IPS DF 6.9 (cell line): Measurements from ENCODE around the gene NBPF8.
"Not testable (repeated sequence)": the region's sequence is repeated elsewhere in the genome, so short reads cannot be mapped to it uniquely, and the experiment has no call there.

Experiments
- DNase-seq: peaks from one replicate; pipeline ENCODE4 v3.0.0-alpha.2; 2013; ENCODE audit warnings: low read depth, low spot score
- H3K27ac ChIP-seq: one replicate; pipeline ENCODE4 v1.5.1; 2013; ENCODE audit warnings: low read length, control low read depth
- H3K27me3 ChIP-seq: 2 replicates; pipeline ENCODE4 v1.6.1; 2013; ENCODE audit warnings: mild to moderate bottlenecking, low read length; ENCODE audit not compliant: control insufficient read depth, insufficient read depth
- H3K36me3 ChIP-seq: 2 replicates; pipeline ENCODE4 v1.6.1; 2013; ENCODE audit warnings: low read length; ENCODE audit not compliant: control insufficient read depth, insufficient read depth
- H3K4me1 ChIP-seq: 2 replicates; pipeline ENCODE4 v1.6.1; 2013; ENCODE audit warnings: low read length; ENCODE audit not compliant: control insufficient read depth, insufficient read depth
- H3K4me3 ChIP-seq: 2 replicates; pipeline ENCODE4 v1.5.1; 2013; ENCODE audit warnings: mild to moderate bottlenecking, low read length
- H3K9me3 ChIP-seq: 2 replicates; pipeline ENCODE4 v1.6.1; 2013; ENCODE audit warnings: low read length, inconsistent platforms; ENCODE audit not compliant: control insufficient read depth, insufficient read depth
- WGBS: extraction: QIAGEN DNeasy Blood & Tissue Kit; methylation state at CpG from one replicate; pipeline ENCODE4 v1.1.7; 2013; ENCODE audit warnings: mixed read lengths, missing lambda C conversion rate; ENCODE audit not compliant: insufficient read length, insufficient coverage; 5-methylcytosine and 5-hydroxymethylcytosine counted together

The NBPF8 gene

DNA sequence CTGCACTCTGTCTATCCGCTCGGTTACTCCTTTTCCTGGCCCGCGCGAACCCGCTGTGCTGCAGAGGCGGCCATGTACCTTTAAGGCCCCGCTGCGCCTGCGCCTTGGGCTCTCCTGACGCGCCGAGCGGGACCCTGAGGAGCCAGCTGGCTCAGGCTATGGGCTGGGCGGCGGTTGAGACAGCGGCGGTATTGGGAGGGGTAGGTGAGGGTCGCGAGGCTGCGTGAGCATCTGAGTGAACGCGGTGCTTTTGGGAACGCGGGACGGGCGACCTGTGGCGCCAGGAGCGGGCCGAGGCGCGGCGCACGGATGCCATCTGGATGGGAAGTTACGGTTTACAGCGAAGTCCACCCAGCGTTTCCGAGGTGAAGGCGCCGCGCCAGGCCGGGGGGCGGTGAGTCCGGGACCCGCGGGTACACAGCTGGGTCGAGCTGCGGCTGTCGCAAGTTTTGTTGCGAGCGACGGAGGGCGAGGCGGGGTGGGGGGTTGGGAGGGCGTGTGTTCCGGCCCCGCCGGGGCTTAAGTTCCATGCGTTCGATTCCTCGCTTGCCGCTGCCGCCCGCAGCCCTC is at the start of gene NBPF8:
Gene NBPF8, plus strand, starts transcription at position 125 of the 570 bp plus-strand sequence. CDS start 21,488 bp downstream, outside the sequence.
- H3K4me1 ChIP-seq, H3K27ac ChIP-seq, H3K36me3 ChIP-seq, H3K9me3 ChIP-seq, DNase-seq, H3K27me3 ChIP-seq: not testable (repeated sequence)
- no CpG with 5 or more reads among the region's 64 CpGs for WGBS
- H3K4me3 ChIP-seq, result peak within 1 kb of the TSS; percentile 58; the same call in 1 of the 2 replicates

DNA sequence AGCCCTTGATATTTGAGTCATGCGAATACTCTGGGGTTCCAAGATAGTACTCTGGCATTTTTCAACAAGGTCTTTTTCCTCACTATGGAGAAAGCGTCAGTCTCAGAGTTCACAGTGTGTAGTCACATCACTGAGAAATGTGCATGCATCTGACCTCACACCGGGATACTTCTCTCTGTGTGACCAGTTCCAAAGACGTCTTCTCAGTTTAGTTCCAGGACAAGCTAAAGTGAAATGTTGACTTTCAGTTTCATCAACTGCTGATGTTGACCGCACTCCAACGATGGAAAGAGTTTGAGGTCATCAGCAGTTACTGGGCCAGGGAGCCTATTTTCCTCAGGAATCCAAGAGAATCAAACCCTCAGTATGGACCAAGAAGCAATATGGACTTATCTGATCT is 47.1 kb upstream of the NBPF8 start:
- WGBS, result no CpG with 5 or more reads among the region's 6 CpGs
- H3K4me3 ChIP-seq, H3K4me1 ChIP-seq, H3K9me3 ChIP-seq, DNase-seq, H3K27ac ChIP-seq, H3K27me3 ChIP-seq, H3K36me3 ChIP-seq: not testable (repeated sequence)

GRCh38 chr1:120386651-120387050 is 28.2 kb upstream of the NBPF8 start:
- DNase-seq, H3K4me1 ChIP-seq, H3K9me3 ChIP-seq, H3K4me3 ChIP-seq, H3K27me3 ChIP-seq, H3K27ac ChIP-seq, H3K36me3 ChIP-seq: not testable (repeated sequence)
- no CpG with 5 or more reads among the region's 5 CpGs for WGBS

- H3K27me3 ChIP-seq, H3K36me3 ChIP-seq, H3K4me1 ChIP-seq, H3K4me3 ChIP-seq, H3K9me3 ChIP-seq, H3K27ac ChIP-seq: not testable (repeated sequence)
- DNase-seq, result peak; percentile 0
- WGBS, result no CpG with 5 or more reads among the region's 29 CpGs
Observed at GRCh38 chr1:120388597-120389126, 26.2 kb upstream of the NBPF8 start.

- not testable (repeated sequence) for H3K27ac ChIP-seq, H3K9me3 ChIP-seq, DNase-seq, H3K4me1 ChIP-seq, H3K36me3 ChIP-seq, H3K4me3 ChIP-seq, H3K27me3 ChIP-seq
- no CpG with 5 or more reads among the region's 4 CpGs for WGBS
Observed at GRCh38 chr1:120391365-120391764, 23.5 kb upstream of the NBPF8 start.

DNA sequence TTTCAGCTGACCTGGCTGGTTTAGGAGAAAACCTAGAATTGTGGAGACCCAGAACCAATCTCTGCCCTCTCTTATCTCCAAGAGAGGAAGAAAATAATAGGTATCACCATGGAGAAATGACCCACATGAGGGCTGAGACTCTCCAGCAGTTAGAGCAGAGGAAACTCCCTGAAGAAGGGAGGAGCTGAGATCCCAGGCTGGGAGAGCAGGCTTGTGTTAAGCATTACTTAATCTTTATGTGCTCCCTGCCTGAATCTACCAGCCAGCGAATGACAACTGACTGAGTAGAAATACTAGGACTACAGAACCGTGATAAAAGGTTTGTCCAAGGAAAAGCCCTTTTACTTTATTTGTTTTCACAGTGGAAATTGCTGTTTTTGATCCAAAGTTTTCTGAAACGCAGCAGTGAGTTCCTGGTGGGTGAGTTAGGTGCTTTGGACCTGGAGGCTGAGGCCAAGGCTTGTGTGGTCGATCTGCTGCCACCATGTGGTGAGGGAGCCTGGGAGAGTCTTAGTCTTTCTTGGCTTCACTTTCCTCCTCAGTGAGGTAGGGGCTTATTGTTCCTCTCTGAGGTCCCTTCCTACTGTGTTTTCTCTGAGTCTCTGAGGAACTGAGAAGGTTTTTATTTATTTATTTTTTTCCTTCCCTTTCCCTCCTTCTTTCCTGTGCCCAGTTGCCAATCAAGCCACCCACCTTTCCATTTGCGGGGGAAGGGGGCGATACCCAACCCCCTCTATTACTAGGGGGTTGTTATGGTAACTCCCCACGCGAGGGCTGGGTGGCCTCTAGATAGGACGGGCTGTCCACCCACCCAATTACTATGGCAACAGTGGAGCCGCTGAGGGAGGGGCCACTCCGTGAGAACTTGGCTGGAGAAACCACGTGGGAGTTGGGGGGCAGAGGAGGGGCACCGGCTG is 21.3 kb upstream of the NBPF8 start:
- not testable (repeated sequence) for H3K27me3 ChIP-seq, H3K36me3 ChIP-seq, H3K4me3 ChIP-seq, DNase-seq, H3K9me3 ChIP-seq, H3K4me1 ChIP-seq, H3K27ac ChIP-seq
- no CpG with 5 or more reads among the region's 13 CpGs for WGBS

- not testable (repeated sequence) for DNase-seq, H3K9me3 ChIP-seq, H3K27me3 ChIP-seq, H3K4me1 ChIP-seq, H3K27ac ChIP-seq, H3K36me3 ChIP-seq, H3K4me3 ChIP-seq
- WGBS, result no CpG with 5 or more reads among the region's 1 CpG
Observed at GRCh38 chr1:120405348-120405747, 9.5 kb upstream of the NBPF8 start.

GRCh38 chr1:120414451-120414850 is 384 bp upstream of the NBPF8 start:
- H3K27me3 ChIP-seq, DNase-seq, H3K27ac ChIP-seq, H3K36me3 ChIP-seq, H3K4me1 ChIP-seq, H3K4me3 ChIP-seq, H3K9me3 ChIP-seq: not testable (repeated sequence)
- WGBS, result no CpG with 5 or more reads among the region's 16 CpGs

DNA sequence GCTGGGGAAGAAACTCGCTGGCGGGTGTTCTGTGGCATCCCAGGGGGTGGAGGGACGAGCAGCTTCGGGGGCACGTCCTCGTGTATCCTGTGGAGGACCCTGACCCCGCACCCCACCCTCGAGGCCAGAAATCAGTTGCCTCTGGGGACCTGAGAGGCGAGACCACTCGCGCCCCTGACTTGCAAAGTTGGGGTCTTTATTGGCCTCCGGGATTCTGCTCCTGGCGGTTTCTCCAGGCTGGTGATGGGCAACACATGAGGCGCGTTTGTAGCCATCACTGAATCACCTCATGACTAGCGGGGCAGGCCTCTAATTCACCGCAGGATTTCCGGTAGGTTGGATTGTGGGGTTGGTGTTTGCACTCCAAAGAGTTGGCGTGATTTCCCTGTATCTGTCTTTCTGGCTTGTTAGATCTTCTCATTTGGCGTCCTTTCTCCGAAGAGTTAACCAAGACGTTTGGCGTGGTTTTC is 692 bp downstream of the NBPF8 start:
- H3K36me3 ChIP-seq, H3K4me1 ChIP-seq, H3K9me3 ChIP-seq, H3K27me3 ChIP-seq, H3K27ac ChIP-seq, DNase-seq: not testable (repeated sequence)
- WGBS, result no CpG with 5 or more reads among the region's 23 CpGs
- peak overlapping the region; percentile 28; the same call in 1 of the 2 replicates for H3K4me3 ChIP-seq

- H3K27ac ChIP-seq, H3K27me3 ChIP-seq, H3K4me1 ChIP-seq, DNase-seq, H3K9me3 ChIP-seq, H3K4me3 ChIP-seq, H3K36me3 ChIP-seq: not testable (repeated sequence)
- no CpG with 5 or more reads among the region's 7 CpGs for WGBS
Observed at GRCh38 chr1:120425063-120425462, 10.2 kb downstream of the NBPF8 start.
